ENCODE data around the gene SPRED1.

SPRED1 gene

DNA sequence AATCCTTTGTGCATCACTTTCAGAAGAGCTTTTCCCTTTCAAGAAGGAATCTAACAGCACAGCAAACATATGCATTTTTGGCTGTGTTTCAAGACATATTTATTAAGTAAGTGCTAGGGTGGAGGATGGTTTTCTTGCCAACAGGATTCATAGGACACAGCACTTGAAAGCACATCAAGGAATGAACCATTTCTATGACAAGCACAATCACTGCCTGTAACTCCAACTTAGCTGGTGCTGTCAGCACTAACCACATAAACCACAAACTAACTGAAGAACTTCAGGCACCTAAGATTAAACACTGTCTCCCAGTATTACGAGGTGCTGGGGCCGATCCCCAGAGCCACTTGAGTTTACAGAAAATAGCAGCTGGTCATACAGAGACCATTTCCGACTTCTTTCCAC lies 35.4 kb upstream of the SPRED1 start:
- Histone ChIP-seq H3K9me3 (no peaks in the 10 kb centered on the region), H3K36me3 (no peaks in the 10 kb centered on the region), H3K4me3 (ENCODE audit: low read depth, low read length) (no peak overlapping the region), H3K27me3 (no peaks in the 10 kb centered on the region), H3K4me1 (peaks cover 4% of the 10 kb centered on the region; the same call in 1 of the 2 replicates)
- TF ChIP-seq CTCF (IDR thresholded peaks at IDR 0.05; ENCODE audit: low read depth, low read length) = no peak
- DNase-seq = no peak

DNA sequence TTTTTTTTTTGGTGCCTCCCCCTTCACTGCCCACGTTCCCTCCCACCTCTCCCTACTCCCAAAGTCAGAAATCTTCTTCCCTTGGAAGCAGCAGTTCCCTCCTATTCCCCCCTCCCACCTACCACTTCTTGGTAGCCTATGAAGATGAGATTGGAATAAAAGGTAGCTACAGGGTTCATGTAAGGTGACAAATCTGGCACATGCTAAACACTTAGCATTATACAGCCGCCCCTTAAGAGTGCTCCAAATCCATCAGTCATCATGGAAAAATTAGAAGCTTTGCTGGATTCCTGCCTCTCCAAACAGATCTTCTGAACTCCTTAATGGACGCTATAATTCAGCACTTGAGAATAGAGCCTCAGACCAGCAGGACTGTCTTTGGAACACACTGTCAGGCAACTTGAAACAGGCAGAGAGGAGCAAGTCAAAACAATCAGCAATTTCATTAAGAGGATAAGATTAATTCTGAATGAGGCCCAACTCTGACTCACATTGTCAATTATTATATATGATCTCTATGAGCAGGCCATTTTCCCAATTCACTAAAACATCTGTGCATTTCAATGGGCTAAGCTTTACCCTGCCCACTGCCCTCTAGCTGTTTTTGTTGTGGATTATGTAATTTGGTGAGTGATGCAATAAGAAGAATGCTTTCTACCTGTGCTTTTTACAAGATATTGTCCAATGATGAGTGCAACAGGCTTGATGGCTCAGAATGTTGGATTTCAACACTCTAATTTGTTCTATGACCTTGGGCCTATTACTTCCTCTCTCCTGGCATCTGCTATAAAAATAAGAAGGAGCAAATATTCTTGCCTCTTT lies 34.6 kb upstream of the SPRED1 start:
- Histone ChIP-seq H3K4me1 (peaks cover 4% of the 10 kb centered on the region; the same call in 1 of the 2 replicates), H3K4me3 (ENCODE audit: low read depth, low read length) (no peak overlapping the region), H3K36me3 (no peaks in the 10 kb centered on the region), H3K9me3 (no peaks in the 10 kb centered on the region), H3K27me3 (no peaks in the 10 kb centered on the region)
- no peak for DNase-seq
- TF ChIP-seq CTCF (IDR thresholded peaks at IDR 0.05; ENCODE audit: low read depth, low read length) = no peak

DNA sequence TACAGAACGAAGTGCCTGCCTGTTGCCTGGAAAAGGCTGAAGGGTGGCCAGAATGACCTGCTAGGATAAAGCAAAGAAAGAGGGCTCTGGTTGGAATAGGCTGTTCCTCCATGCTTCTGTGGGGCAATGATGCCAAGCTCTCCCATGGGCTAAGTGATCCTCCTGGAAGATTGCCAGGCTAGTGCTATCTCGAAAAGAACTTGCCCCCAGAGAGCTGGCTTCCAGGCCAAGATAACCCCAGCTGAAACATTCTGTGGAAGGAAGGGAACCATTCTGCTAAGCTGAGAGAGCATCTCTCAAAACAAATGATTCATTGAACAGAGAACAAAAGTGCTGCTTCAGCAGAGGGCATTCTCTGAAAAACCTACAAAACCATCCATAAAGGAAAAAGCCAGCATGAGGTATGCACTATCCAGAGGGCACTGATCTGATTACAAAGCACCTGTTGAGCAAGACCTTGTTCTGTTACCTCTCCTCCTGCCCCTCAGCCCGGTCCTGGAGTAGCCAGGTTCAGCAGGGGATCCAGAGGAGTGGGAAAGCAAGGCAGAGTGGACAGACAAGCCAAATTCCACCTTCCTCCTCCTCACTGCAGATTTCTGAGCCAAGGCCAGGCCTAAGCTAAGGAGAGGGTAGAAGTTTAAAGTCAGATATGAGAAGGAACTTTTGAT lies 31.9 kb upstream of the SPRED1 start:
- Histone ChIP-seq H3K9me3 (no peaks in the 10 kb centered on the region), H3K4me1 (peaks cover 8% of the 10 kb centered on the region), H3K4me3 (ENCODE audit: low read depth, low read length) (no peak overlapping the region), H3K27me3 (no peaks in the 10 kb centered on the region), H3K36me3 (no peaks in the 10 kb centered on the region)
- no peak for TF ChIP-seq CTCF (IDR thresholded peaks at IDR 0.05; ENCODE audit: low read depth, low read length)
- no peak for DNase-seq

GRCh38 chr15:38224486-38224885 lies 28.1 kb upstream of the SPRED1 start:
- Histone ChIP-seq H3K4me1 (peaks cover 15% of the 10 kb centered on the region), H3K4me3 (ENCODE audit: low read depth, low read length) (no peak overlapping the region), H3K27me3 (no peaks in the 10 kb centered on the region), H3K9me3 (no peaks in the 10 kb centered on the region), H3K36me3 (no peaks in the 10 kb centered on the region)
- DNase-seq = no peak
- TF ChIP-seq CTCF (IDR thresholded peaks at IDR 0.05; ENCODE audit: low read depth, low read length) = no peak

DNA sequence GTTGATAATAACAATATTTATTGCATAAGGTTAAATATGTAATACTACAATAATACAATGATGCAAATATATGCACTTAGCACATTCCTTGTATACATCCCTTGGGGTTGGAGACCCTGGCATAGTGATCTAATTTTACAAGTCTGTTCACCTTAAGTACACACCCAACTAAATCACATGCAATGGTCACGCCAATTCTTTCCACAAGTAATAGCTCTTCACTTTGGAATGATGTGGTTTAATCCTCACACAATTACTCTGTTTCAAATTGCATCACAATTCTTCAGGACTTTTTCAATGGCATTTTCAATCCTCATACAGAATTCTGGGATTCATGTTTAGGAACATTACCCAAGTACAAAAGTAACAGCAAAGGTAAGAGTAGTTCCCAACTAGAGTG lies 27.3 kb upstream of the SPRED1 start:
- H3K27me3 ChIP-seq = no peaks in the 10 kb centered on the region
- no peaks in the 10 kb centered on the region for H3K9me3 ChIP-seq
- no peak for TF ChIP-seq CTCF (IDR thresholded peaks at IDR 0.05; ENCODE audit: low read depth, low read length)
- no peak overlapping the region for H3K4me3 ChIP-seq (ENCODE audit: low read depth, low read length)
- no peak for DNase-seq
- H3K36me3 ChIP-seq = no peaks in the 10 kb centered on the region
- peaks cover 15% of the 10 kb centered on the region for H3K4me1 ChIP-seq
